Transverse colon (tissue), 4 donors: ENCODE results near the gene SLC35F3. TPM values are rescaled to one million over a fixed set of nuclear protein-coding genes. Genes with fewer than 3 reads are reported as not detected.

ENCODE experiments used
- DNase-seq: peaks from one replicate; pipeline ENCODE4 v3.0.0-alpha.2; 2019
- H3K27ac ChIP-seq, 4 donors: fragments of 200-600 bp; sonication (generic); 2 replicates each; pipeline ENCODE4 v1.5.1; 2016 to 2018; ENCODE audit warnings: inconsistent platforms in 4 of 4
- H3K27me3 ChIP-seq: fragments of 200-600 bp; sonication (generic); 2 replicates; pipeline ENCODE4 v1.5.1; 2017; ENCODE audit warnings: inconsistent platforms
- H3K36me3 ChIP-seq, 4 donors: fragments of 200-600 bp; sonication (generic); 2 replicates each; pipeline ENCODE4 v1.5.1; 2017 to 2019; ENCODE audit warnings: inconsistent platforms in 4 of 4
- H3K4me1 ChIP-seq, 4 donors: fragments of 200-600 bp; sonication (generic); 2 replicates each; pipeline ENCODE4 v1.5.1; 2017 to 2020; ENCODE audit warnings: inconsistent platforms in 4 of 4
- H3K4me3 ChIP-seq, 4 donors: fragments of 200-600 bp; sonication (generic); 1 replicate in 1 of 4; 2 replicates in 3 of 4; pipeline versions ENCODE4 v1.5.1 to v1.6.1; 2017 to 2019; ENCODE audit warnings: inconsistent platforms in 4 of 4
- H3K9me3 ChIP-seq, 2 donors: fragments of 200-600 bp; sonication (generic); 2 replicates each; pipeline ENCODE4 v1.5.1; 2017 to 2019; ENCODE audit warnings: inconsistent platforms in 2 of 2
- EP300 ChIP-seq: sonication (generic); formaldehyde crosslinking; IDR thresholded peaks from one replicate; pipeline ENCODE4 v1.6.1; 2017; ENCODE audit warnings: antibody characterized with exemption, low read depth
- POLR2A ChIP-seq: fragments of 450-650 bp; IDR thresholded peaks from one replicate; pipeline ENCODE4 v1.6.1; 2016; ENCODE audit warnings: antibody characterized with exemption, mild to moderate bottlenecking, moderate library complexity
- POLR2AphosphoS5 ChIP-seq, 3 donors: sonication (generic); formaldehyde crosslinking; IDR thresholded peaks; one replicate each; pipeline ENCODE4 v1.6.1; 2016; ENCODE audit warnings: antibody characterized with exemption in 3 of 3
- WGBS, 2 donors: methylation state at CpG; one replicate each; pipeline ENCODE4 v1.1.5; 2018; ENCODE audit warnings: low coverage in 1 of 2; 5-methylcytosine and 5-hydroxymethylcytosine counted together
- in situ Hi-C, 4 donors: fragments of 200-750 bp; cut with MboI; loops; one replicate each; pipeline versions ENCODE4 v1.15.0 to v1.15.1; 2017; ENCODE audit warnings: low sequenced_read_pairs in 3 of 4, low pct_ligation_motif_present in 1 of 4, low pct_unique_long_range_greater_than_20kb in 1 of 4
- intact Hi-C: fragments of 100-400 bp; cut with DNase I; formaldehyde crosslinking; loops from one replicate; pipeline ENCODE4 v1.15.1; 2023; ENCODE audit warnings: low total_unique reads
- total RNA-seq, 4 donors: library from RNA; depleted of rRNA; stranded (reverse); fragments of >200 nt; gene quantifications; one replicate each; pipeline ENCODE4 v1.1.0, GENCODE V29; 2016
- TF ChIP-seq, protein P1 (sequence below), 5 experiments: fragments of 200-600 bp in 3 of 5; fragments of 450-650 bp in 2 of 5; sonication (generic) in 3 of 5; IDR thresholded peaks; 1 replicate in 2 of 5; 2 replicates in 3 of 5; pipeline ENCODE4 v1.5.1; 2016 to 2017; ENCODE audit warnings: antibody characterized with exemption in 5 of 5, inconsistent platforms in 3 of 5, mild to moderate bottlenecking in 2 of 5, moderate library complexity in 1 of 5

SLC35F3 gene
- total RNA-seq, 4 donors from 2014 or later: not detected

DNA sequence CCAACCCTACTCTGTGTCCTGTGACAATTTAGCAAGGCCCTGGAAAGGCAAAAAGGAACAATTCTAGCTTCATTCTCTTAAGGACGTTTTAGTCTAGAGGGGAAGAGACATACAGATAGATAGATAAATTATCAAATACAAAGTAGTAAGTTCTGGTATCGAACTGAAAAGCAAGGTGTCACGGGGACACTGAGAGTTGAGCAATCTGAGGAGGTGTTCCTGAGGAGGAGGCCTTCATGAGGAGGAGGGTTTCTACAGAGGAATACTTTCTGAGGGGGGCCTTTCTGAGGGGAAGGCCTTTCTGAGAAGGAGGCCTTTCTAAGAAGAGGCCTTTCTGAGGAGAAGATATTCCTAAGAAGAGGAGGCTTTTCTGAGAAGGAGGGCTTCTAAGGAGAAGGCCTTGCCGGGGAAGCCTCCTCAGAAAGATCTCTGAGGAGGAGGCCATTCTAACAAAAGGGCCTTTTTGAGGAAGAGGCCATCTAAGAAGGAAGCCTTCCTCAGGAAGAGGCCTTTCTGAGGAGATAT lies 312.9 kb downstream of the SLC35F3 start:
- Histone ChIP-seq H3K4me1 (peaks cover 0 to 12% (median 9%) of the 10 kb centered on the region in 4 donors), H3K9me3 (no peaks in the 10 kb centered on the region), H3K27ac (no peak overlapping the region), H3K4me3 (no peak overlapping the region), H3K36me3 (no peaks in the 10 kb centered on the region), H3K27me3 (peaks cover 49% of the 10 kb centered on the region)
- TF ChIP-seq POLR2AphosphoS5 (IDR thresholded peaks at IDR 0.05): no peak
- no peak for TF ChIP-seq POLR2A
- TF ChIP-seq, protein P1, sequence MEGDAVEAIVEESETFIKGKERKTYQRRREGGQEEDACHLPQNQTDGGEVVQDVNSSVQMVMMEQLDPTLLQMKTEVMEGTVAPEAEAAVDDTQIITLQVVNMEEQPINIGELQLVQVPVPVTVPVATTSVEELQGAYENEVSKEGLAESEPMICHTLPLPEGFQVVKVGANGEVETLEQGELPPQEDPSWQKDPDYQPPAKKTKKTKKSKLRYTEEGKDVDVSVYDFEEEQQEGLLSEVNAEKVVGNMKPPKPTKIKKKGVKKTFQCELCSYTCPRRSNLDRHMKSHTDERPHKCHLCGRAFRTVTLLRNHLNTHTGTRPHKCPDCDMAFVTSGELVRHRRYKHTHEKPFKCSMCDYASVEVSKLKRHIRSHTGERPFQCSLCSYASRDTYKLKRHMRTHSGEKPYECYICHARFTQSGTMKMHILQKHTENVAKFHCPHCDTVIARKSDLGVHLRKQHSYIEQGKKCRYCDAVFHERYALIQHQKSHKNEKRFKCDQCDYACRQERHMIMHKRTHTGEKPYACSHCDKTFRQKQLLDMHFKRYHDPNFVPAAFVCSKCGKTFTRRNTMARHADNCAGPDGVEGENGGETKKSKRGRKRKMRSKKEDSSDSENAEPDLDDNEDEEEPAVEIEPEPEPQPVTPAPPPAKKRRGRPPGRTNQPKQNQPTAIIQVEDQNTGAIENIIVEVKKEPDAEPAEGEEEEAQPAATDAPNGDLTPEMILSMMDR (IDR thresholded peaks at IDR 0.05): no peak
- 61 to 78% methylated on average over 4 of the region's 4 CpGs for WGBS, 2 donors
- in situ Hi-C loops: no loop called here
- DNase-seq: no peak
- intact Hi-C loops: no loop called here

DNA sequence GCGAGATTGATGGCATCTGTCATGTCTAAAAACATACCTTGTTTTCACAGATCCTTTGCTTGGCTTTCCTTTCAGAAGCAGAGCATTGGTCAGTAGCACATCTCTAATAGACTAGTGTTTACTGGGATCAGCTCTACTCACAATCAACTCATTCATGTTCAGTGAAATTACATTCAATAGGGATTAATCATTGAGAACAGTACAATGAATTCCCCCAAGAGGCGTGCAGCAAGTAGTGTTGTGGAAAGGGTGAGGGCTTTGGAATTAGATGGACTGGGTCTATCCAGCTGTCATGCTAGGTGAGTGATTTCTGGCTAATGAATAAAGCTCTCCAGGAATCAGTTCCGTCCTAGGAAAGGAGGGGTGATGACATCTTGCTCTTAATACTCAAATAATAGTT lies 313.6 kb downstream of the SLC35F3 start:
- no peak for TF ChIP-seq POLR2A
- TF ChIP-seq EP300: no peak
- no peak for TF ChIP-seq POLR2AphosphoS5 (IDR thresholded peaks at IDR 0.05)
- TF ChIP-seq, protein P1 (IDR thresholded peaks at IDR 0.05): no peak
- Histone ChIP-seq H3K36me3 (no peaks in the 10 kb centered on the region), H3K4me3 (no peak overlapping the region), H3K9me3 (no peaks in the 10 kb centered on the region), H3K27ac (no peak overlapping the region), H3K27me3 (peaks cover 42% of the 10 kb centered on the region), H3K4me1 (peaks cover 0 to 12% (median 9%) of the 10 kb centered on the region in 4 donors)
- WGBS, 2 donors: 83 to 87% methylated on average over 2 to 3 of the region's 3 CpGs
- intact Hi-C loops: no loop called here
- in situ Hi-C loops: no loop called here
- no peak for DNase-seq

DNA sequence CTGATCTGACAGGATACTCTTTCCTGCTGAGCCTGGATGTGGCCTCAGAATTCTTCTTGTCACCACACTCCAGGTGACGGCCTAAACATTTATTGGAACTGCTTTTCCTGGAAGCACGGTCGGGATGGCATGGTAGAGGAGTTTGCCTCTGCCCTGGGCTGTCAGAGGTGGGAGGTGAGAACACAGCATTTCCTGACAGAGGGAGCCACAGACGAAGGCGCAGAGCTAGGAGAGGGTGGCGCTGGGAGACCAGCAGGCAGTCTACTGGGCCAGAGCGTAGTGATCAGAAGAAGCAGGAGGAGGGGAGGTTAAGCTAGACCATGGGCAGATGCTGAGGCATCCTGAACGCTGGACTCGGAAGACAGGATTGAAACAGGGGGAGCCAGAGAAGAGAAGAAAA lies 315.2 kb downstream of the SLC35F3 start:
- Histone ChIP-seq H3K4me1 (peaks cover 0 to under 1% (median under 1%) of the 10 kb centered on the region in 4 donors), H3K27ac (no peak overlapping the region), H3K9me3 (no peaks in the 10 kb centered on the region), H3K4me3 (no peak overlapping the region), H3K27me3 (peaks cover 25% of the 10 kb centered on the region), H3K36me3 (no peaks in the 10 kb centered on the region)
- WGBS, 2 donors: 86 to 92% methylated on average over 2 to 9 of the region's 9 CpGs
- in situ Hi-C loops (no loop called here), intact Hi-C loops (no loop called here)
- TF ChIP-seq POLR2A (no peak), EP300 (no peak), POLR2AphosphoS5 (IDR thresholded peaks at IDR 0.05) (no peak)
- TF ChIP-seq, protein P1 (IDR thresholded peaks at IDR 0.05): no peak
- DNase-seq: no peak

DNA sequence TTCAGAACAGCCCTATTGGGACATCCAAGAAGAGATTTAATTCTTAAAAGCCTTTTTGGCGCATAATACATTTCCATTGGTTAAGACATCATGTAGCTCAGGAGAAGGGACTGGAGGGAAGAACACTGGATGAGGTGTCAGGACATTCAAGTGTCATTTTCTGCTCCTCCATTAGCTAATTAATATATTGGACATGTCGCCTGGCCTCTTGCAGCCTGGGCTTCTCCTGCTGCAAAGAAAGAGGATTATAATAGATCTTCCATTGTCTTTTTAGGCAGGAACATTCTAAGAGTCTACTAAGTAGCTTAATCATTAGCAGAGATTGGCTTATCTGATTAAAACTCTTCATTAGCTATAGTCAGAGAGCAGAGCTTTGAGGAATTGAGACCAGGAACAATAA lies 317.1 kb downstream of the SLC35F3 start:
- Histone ChIP-seq H3K27me3 (peaks cover 6% of the 10 kb centered on the region), H3K27ac (no peak overlapping the region), H3K4me1 (no peaks in the 10 kb centered on the region), H3K9me3 (no peaks in the 10 kb centered on the region), H3K4me3 (no peak overlapping the region), H3K36me3 (no peaks in the 10 kb centered on the region)
- 81 to 88% methylated on average over 2 of the region's 2 CpGs for WGBS, 2 donors
- TF ChIP-seq, protein P1 (IDR thresholded peaks at IDR 0.05): no peak
- no peak for TF ChIP-seq EP300
- TF ChIP-seq POLR2AphosphoS5 (IDR thresholded peaks at IDR 0.05): no peak
- TF ChIP-seq POLR2A: no peak
- in situ Hi-C loops (no loop called here), intact Hi-C loops (no loop called here)
- no peak for DNase-seq
